Measurements from ENCODE around the gene CDK5RAP2.

- TF ChIP-seq CTCF (conservative IDR thresholded peaks at IDR 0.05) = no peak
- TF ChIP-seq ZFX (IDR thresholded peaks at IDR 0.05) = no peak
These were observed 141.9 kb downstream of the CDK5RAP2 start for GRCh38 chr9:120438111-120438510.

Measured in C4-2B (cell line).